NCI-H226 (cell line): ENCODE data around the gene UGT2B15.
"Not testable (repeated sequence)": the region's sequence is repeated elsewhere in the genome, so short reads cannot be mapped to it uniquely, and the experiment has no call there.

Experiments used
- DNase-seq: peaks from one replicate; pipeline ENCODE4 v3.0.0-alpha.2; 2015

Gene UGT2B15

DNA sequence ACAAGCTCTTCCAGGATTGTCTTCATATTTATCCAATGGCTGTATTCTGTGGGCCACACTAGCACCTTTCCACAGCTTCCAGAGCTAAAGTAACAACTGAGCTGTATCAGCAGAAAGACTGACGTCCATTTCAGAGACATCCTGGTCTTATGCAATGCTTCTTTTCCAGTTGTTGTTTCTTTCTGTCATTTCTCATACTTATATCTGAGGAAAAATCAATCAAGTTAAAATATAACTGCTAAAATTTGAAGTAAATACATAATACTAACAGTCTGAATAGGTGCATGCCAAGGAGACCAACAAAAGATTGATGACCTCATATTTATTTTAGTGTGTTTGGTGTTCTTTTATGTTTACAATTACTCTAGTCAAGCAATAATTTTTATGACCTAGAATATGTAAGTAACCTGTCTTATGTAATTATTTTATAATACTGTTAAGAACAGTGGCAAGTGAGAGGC, at the start of gene UGT2B15:
UGT2B15 (minus strand) TSS at position 174 of the 461 bp plus-strand sequence; CDS start at position 140, 34 bp downstream.
- DNase-seq = not testable (repeated sequence)

DNA sequence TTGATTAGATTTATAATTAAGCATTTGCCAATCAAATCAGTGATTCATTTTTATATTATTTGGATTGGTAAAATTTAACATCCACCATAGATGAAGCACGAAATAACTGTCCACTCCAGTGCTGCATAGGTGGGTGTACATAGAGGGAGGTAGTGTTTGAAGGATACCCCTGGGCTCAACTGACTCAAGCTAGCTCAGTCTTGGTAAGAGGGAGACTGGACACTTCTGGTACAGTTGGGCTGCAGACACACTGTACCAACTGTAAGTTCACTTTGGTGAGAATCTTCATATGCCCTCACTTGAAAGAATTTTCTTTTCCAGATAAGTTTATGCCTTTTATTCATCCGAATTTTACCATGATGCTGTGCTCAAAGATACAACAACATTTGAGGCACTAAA, 48.6 kb upstream of the UGT2B15 start:
- DNase-seq = no peak

DNA sequence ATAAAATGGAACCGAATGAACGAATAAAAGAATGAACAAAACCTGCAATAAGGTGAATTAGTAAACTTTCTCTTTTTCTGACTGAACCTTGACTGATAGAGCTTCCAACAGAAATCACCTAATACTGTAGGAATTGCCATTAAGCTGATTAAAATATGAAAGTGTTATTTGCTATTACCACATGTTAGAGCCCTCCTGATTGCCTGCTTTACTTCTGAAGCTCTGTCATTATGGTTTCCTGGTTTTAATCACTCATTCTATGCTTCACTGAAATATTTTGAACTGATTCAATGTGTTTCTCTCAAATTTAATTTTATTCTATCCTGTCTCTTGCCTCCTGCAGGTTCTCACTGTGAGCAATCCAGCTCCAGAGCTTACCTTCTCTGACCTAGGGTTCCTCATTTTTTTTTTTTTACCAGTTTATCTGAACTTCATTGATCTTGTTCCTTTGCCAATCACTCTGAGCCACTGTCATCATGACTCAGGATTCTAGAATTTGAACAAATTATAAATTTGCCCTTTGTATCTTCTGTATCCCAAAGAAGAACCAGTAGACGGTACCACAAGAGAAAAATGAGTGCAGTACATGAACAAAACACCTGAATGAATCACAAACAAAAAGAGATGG, 48.1 kb upstream of the UGT2B15 start:
- DNase-seq = no peak

DNA sequence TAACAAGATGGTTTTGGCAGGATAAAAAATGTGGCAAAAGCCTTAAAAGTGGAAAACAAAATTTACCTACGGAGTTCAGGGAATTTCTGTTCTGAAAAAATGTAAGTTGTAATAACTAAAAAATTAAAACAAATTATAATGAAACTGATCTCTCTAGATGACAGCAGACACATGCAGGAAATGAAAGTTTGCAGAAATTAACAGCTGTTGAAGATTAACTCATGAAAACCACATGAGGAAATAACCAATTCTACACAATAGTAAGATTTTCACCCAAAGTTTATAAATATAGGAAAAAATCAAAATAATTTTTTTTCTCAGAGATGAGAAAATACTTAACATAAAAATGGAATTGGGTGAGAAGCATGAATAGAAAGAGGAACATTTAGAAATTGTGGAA, 47.5 kb upstream of the UGT2B15 start:
- DNase-seq = no peak

DNA sequence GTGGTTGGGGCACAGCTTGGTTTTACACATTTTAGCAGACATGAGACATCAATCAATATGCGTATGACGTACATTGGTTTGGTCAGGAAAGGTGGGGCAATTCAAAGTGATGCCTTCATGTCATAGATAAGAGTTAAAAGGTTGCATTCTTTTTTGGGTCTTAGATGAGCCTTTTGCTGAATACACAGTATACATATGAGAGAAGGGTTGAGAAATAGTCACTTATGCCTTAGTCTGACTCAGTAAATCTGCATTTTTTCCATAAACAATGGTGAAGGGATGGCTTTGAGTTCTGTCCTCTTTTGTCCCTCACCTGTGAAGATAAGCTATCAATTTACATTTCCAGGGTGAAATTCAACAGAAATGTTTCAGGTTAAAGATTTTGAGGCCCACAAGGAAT, 43.9 kb upstream of the UGT2B15 start:
- DNase-seq = no peak

DNA sequence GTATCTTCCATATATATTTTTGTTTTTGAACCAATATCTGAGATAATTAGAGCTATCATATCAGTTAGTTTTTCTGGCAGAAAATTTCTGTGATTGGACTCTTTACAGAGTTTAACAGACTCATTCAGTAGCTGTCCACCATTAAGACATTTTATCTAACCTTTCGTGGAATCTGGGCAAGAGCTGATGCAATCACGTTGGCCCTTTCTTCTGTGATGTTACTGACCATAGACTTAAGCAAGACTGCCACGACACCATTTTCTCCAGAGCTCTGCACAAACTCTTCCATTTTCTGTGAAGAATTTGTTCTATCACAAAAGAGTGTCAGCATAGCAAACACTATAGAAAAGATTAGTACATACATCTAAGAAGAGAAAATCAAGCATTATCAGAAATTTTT, 41.8 kb upstream of the UGT2B15 start:
- no peak for DNase-seq

DNA sequence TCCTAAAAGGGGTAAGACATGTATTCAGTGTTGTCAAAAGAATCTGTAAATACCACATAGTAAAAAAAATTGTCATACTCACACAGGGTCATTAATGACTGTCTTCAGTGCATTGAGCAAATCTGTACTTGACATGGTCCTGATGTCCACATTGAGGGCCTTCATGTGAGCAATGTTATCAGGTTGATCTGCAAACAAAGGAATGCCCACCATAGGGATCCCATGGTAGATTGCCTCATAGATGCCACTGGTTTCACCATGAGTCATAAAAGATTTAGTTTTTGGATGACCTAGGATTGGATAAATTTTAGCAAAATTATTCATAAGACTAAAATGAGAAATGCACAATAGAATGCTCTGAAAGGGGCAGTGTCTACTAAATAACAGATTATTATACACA, 38.1 kb upstream of the UGT2B15 start:
- no peak for DNase-seq

DNA sequence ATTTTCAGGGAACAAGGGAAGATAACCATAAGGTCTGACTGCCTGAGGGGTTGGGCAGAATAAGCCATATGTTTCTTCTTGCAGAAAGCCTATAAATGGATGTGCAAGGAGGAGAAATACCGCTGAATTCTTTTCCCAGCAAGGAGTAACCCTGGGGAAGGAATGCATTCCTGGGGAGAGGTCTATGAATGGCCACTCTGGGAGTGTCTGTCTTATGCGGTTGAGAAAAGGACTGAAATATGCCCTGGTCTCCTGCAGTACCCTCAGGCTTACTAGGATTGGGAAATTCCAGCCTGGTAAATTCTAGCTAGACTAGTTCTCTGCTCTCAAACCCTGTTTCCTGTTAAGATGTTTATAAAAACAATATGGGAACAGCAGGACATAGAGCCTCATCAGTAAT, 32.7 kb upstream of the UGT2B15 start:
- peak; percentile 12 for DNase-seq

DNA sequence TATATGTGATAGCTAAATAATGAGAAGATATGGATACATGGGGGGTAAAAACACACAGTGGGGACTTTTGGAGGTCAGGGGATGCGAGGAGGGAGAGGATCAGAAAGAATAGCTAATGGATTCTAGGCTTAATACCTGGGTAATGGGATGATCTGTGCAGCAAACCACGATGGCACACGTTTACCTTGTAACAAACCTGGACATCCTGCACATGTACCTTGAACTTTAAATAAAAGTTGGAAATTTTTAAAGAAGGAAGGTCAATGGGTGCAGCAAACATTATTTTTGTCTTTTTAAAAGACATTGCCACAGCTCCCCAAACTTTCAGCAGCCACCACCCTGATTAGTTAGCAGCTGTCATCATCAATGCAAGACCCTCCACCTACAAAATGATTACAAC, 29.7 kb upstream of the UGT2B15 start:
- no peak for DNase-seq

DNA sequence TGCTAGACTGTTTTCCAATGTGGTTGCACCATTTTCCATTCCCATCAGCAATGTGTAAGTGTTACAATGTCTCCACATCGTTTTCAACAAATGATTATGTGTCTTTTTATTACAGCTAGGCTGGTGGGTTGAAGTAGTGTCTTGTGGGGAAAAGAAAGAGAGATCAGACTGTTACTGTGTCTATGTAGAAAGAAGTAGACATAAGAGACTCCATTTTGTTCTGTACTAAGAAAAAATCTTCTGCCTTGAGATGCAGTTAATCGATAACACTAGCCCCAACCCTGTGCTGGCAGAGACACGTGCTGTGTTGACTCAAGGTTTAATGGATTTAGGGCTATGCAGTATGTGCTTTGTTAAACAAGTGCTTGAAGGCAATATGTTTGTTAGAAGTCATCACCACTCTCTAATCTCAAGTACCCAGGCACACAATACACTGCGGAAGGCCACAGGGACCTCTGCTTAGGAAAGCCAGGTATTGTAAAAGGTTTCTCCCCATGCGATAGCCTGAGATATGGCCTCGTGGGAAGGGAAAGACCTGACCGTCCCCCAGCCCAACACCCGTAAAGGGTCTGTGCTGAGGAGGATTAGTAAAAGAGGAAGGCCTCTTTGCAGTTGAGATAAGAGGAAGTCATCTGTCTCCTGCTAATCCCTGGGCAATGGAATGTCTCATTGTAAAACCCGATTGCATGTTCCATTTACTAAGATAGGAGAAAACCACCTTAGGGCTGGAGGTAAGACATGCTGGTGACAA, 23.0 kb upstream of the UGT2B15 start:
- no peak for DNase-seq

DNA sequence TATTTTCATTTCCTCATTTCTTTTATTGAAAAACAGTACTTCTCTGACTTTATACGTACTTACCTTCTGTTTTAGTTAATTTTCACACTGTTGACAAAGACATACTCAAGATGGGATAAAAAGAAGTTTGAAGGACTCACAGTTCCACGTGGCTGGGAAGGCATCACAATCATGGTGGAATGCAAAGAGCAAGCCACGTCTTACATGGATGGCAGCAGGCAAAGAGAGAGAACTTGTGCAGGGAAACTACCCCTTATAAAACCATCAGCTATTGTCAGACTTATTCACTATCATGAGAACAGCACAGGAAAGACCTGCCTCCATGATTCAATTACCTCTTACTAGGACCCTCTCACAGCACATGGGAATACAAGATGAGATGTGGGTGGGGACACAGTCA, 20.7 kb upstream of the UGT2B15 start:
- DNase-seq = no peak

DNA sequence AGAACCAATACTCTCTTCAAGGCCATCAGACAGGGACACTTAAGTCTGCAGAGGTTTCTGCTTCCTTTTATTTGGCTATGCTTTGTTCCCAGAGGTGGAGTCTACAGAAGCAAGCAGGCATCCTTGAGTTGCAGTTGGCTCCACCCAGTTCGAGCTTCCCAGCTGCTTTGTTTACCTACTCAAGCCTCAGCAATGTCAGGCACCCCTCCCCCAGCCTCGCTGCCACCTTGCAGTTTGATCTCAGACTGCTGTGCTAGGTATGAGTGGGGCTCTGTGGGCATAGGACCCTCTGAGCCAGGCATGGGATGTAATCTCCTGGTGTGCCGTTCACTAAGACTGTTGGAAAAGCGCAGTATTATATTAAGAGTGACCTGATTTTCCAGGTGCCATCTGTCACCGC, 12.6 kb upstream of the UGT2B15 start:
- DNase-seq = no peak

DNA sequence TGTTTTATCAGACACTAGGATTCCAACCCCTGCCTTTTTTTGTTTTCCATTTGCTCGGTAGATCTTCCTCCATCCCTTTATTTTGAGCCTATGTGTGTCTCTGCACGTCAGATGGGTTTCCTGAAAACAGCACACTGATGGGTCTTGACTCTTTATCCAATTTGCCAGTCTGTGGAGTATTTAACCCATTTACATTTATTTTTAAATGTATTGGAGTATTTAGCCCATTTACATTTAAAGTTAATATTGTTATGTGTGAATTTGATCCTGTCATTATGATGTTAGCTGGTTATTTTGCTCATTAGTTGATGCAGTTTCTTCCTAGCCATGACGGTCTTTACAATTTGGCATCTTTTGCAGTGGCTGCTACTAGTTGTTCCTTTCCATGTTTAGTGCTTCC, 10.8 kb upstream of the UGT2B15 start:
- DNase-seq = not testable (repeated sequence)

DNA sequence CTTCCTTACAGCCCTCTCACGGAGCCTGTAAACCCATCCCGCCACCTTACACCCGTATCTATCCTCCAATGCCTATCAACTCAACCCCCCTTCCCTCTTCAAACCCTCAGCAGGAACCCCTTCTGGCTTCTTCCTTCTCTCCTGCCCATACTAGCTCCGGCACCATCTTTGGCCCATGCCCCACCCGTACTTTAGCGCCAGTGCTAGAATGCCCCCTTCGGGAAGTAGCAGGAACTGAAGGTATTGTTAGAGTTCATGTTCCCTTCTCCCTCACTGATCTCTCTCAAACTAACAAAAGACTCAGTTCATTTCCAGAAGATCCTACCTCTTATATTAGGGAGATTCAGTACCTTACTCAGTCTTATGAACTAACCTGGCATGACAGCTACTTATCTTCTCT, 2.7 kb upstream of the UGT2B15 start:
- no peak for DNase-seq

DNA sequence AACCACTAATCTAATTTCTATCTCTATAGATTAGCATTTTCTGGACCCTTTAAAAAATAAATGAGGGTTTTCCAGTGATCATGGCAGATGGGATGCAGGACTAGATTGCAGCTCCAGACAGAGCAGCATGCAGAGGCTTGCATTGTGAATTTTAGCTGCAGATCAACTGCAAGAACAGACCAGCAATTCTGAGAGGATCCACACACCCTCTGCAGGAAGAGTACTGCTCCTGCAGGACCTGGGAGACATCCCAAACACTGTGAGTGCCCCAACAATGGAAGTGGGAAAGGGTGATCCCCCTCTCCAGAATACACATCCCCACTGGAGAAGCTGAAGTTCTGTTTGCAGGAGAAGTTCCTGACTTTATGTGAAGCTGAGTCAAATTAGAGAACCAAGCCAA, 765 bp upstream of the UGT2B15 start:
- DNase-seq = not testable (repeated sequence)

DNA sequence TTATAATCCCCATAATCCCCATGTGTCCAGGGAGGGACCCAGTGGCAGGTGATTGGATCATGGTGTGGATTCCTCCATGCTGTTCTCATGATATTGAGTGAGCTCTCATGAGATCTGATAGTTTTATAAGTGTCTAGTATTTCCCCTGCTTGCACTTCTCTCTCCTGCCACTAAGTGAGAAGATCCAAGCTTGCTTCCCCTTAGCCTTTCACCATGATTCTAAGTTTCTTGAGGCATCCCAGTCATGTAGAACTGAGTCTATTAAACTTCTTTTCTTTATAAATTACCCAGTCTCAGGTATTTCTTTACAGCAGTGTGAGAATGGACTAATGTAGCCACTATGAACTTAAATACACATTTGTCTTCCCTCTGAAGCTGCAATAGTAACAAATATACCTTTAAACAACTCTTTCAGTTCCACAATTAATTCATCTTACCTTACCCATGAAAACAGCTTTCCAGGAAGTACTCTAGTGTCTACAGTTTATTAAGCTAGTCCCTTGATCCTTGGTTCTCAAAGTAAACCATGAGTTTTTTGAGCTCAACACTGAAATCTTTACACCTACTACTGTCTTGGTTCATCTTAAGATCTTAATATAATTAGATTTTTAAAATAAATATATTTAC, 1.8 kb downstream of the UGT2B15 start:
- not testable (repeated sequence) for DNase-seq

DNA sequence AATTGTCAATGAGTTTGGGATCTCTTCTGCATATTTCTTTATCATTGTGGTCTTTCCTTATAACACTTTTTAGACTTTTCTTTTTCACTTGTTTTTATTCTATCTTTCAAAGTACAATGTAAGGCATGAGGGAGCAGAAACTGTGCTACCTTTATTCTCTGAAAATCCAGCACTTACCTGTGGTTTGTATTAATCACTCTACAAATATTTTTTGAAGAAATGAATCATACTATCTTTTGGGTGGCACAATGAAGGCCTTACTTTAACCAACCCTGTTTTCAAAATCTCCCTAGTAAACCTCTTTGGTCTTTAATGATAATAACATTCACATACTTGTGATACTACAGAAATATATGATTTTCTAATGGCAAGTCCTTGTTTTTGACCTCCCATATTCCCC, 2.9 kb downstream of the UGT2B15 start:
- DNase-seq = not testable (repeated sequence)

DNA sequence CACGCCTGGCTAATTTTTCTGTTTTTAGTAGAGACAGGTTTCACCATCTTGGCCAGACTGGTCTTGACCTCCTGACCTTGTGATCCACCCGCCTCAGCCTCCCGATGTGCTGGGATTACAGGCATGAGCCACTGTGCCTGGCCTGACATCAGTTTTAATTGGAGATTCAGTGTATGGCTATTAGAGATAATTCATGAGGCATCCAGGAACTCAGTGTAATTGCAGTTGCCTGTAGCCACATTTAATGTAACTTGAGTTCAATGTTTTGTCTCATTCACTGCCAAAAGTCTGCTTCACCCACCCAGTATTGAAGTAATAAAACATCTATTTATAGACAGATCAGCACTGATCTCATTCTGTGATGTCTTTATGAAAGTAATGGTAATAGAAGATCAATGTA, 5.7 kb downstream of the UGT2B15 start:
- DNase-seq = not testable (repeated sequence)

DNA sequence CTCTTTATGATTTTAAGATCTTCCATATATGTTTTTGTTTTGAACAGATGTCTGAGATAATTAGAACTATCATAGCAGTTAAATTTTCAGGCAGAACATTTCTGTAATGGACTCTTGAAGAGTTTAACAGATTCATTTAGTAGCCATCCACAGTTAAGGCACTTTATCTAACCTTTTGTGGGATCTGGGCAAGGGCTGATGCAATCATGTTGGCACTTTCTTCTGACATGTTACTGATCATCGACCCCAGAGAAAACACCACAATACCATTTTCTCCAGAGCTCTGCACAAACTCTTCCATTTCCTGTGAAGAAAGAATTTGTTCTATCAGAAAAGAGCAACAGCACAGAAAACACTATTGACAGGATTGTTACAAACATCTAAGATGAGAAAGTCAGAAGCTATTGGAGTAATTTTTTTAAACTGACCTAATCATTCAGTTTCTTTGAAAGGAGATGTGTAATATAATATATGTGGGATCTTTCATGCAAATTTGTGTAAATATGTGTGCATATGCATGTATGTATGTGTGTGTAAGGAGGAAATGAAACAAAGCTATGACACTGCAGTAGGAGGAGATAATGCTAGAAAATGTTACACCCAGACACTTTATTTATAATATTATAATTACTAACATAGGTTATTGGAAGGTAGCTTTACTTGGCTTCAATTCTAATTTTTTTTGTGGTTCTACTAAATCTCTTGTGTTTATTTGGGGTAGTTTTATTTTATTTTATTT, 7.4 kb downstream of the UGT2B15 start:
- DNase-seq = not testable (repeated sequence)

DNA sequence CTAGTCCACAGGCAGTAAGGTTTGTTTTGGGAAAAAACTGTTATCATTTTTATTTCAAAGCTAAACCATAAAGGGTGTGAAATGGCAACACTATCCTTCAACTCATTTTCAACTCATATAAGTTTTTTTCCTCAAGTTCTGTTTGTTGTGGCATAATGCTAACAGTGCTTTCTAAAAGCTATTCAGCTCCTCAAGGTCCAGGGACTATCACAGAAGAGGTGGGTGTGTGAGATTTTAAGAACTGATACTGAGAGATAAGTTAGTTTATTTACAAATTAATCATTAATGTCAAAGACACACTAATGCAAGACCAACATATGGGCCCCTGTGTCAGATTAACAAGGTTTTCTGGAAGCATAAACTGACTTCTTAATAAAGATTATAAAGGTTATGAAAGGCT, 11.8 kb downstream of the UGT2B15 start:
- no peak for DNase-seq

DNA sequence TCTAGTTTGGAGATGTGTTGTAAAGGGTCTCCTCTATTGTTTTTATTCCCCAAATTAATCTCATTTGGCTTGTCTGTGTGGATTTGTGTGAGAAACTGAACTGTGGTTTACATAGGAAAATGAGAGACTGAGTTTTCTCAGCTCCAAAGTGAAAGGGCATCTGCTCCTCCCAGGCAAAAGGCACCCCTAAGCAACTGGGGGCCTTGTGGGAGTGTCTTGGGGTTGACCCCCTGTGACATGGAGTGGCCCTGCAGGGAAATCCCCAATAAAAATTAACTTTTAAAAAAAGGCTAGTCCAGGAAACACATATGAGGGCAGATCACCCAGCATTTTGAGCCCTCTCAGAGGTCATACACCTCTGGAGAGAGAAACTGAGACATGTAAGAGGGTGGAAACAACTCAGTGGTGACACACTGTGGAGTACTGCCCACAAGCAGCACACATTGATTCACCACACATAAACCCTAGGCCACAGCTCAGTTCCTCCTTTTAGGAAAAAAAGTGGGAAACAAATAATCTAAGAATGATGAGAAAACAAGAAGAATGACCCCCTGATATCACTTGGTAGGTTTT, 13.3 kb downstream of the UGT2B15 start:
- not testable (repeated sequence) for DNase-seq

DNA sequence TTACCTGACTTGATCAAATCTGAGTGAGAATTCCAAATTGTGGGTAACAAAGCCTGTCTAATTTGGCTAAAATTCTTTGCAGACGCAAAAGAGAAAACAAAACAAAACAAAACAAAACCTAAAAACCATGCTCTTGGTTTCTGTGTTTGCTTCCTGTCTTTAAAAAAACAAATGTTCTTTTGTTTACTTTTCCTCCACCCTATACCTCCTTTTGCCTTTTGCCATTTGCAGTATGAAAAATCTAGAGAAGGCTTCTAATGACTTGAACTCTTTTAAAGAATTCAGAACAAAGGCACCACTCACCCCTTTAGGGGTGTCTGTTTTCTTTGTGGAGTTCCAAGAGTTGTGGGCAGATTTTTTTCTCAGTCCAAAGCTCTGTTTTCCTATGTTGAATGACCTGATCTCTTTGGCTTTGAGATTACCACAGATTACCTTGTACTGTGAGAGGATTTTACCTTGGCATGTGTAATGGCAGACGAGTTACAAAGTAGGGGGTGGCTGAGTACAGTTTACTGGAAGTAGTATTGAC, 13.9 kb downstream of the UGT2B15 start:
- not testable (repeated sequence) for DNase-seq
